ENCODE data around the gene FBN2. TPM values are rescaled to one million over a fixed set of nuclear protein-coding genes. Genes with fewer than 3 reads are reported as not detected.

The FBN2 gene
- total RNA-seq, 1 experiment from 2014 or later, result 0.22 TPM

DNA sequence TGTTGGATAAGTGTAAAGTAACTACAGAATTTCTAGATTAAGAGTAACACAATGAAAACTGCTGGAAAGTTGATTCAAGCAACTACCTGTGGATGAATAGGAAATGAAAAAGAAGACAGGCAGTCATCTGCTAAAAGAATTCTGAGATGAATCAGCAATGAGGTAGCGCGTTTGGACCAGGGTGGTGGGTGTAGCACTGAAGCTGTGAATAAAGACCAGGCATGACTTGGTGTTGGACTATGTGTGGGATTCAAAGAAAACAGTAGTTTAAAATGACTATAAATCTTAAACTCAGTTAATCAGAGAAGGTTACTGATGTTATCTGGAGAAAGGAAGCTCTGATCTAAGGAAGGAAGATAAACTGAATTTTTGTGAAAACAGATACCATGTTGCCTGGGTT is 159.8 kb downstream of the FBN2 start:
- Histone ChIP-seq H4K20me1 (ENCODE audit: insufficient read depth) (no peaks in the 10 kb centered on the region), H2AFZ (no peak overlapping the region), H3K9me3 (ENCODE audit: insufficient read depth, low read depth) (no peaks in the 10 kb centered on the region; the same call in 1 of the 2 replicates), H3F3A (ENCODE audit: insufficient read depth, low read depth) (no peaks in the 10 kb centered on the region), H3K36me3 (ENCODE audit: low read depth) (no peaks in the 10 kb centered on the region), H3K27me3 (ENCODE audit: insufficient read depth, low read depth) (no peaks in the 10 kb centered on the region), H3K27ac (no peak overlapping the region), H3K4me1 (replicated peaks; ENCODE audit: insufficient read depth) (no peaks in the 10 kb centered on the region), H3K4me2 (no peak overlapping the region), H3K79me2 (ENCODE audit: low read depth) (no peaks in the 10 kb centered on the region), H3K9me2 (ENCODE audit: insufficient read depth) (0 out of 2 replicates have a peak, but pooled peaks cover 4% of the 10 kb centered on the region), H3K4me3 (no peak overlapping the region)
- intact Hi-C loops (cut with micrococcal nuclease; ENCODE audit: unreplicated experiment), result no loop called here
- no TSS peak for BruUV-seq (replicated peaks)
- no peak for DNase-seq
- ChIA-PET POLR2A (ENCODE audit: unreplicated experiment) (no interaction called here), CTCF (no interaction called here)
- TF ChIP-seq, protein P1, sequence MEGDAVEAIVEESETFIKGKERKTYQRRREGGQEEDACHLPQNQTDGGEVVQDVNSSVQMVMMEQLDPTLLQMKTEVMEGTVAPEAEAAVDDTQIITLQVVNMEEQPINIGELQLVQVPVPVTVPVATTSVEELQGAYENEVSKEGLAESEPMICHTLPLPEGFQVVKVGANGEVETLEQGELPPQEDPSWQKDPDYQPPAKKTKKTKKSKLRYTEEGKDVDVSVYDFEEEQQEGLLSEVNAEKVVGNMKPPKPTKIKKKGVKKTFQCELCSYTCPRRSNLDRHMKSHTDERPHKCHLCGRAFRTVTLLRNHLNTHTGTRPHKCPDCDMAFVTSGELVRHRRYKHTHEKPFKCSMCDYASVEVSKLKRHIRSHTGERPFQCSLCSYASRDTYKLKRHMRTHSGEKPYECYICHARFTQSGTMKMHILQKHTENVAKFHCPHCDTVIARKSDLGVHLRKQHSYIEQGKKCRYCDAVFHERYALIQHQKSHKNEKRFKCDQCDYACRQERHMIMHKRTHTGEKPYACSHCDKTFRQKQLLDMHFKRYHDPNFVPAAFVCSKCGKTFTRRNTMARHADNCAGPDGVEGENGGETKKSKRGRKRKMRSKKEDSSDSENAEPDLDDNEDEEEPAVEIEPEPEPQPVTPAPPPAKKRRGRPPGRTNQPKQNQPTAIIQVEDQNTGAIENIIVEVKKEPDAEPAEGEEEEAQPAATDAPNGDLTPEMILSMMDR (conservative IDR thresholded peaks at IDR 0.05), result no peak
- TF ChIP-seq EZH2 (IDR thresholded peaks at IDR 0.05; ENCODE audit: low read depth), result no peak

DNA sequence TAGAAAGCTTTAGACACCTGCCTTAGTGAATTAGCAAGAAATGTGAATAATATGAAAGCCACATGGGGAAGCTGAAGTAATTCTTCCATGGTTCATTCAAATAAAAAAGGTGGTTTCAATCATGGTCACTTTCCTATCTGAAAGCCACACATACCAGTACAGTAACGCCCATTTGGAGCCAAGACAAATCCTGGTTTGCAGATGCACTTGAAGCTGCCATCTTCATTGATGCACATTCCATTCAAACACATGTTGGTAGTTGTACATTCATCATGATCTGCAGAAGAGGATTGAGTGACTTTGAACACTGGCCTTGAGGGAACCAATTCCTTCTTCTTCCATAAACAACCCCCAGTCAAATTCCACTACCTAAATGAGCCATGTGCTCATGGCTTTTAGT is 161.5 kb downstream of the FBN2 start:
- CTCF ChIA-PET, result no interaction called here

GRCh38 chr5:128366147-128366546 is 171.9 kb downstream of the FBN2 start:
- DNase-seq, result no peak
- no peaks in the 10 kb centered on the region for H3K36me3 ChIP-seq (ENCODE audit: low read depth)
- no peaks in the 10 kb centered on the region for H4K20me1 ChIP-seq (ENCODE audit: insufficient read depth)
- TF ChIP-seq, protein P1 (conservative IDR thresholded peaks at IDR 0.05), result no peak
- no peaks in the 10 kb centered on the region for H3K9me2 ChIP-seq (ENCODE audit: insufficient read depth)
- no peaks in the 10 kb centered on the region for H3K27me3 ChIP-seq (ENCODE audit: insufficient read depth, low read depth)
- intact Hi-C loops (cut with micrococcal nuclease; ENCODE audit: unreplicated experiment), result no loop called here
- POLR2A ChIA-PET (ENCODE audit: unreplicated experiment), result no interaction called here
- no peak overlapping the region for H2AFZ ChIP-seq
- no peaks in the 10 kb centered on the region for H3F3A ChIP-seq (ENCODE audit: insufficient read depth, low read depth)
- H3K4me3 ChIP-seq, result no peak overlapping the region
- no peaks in the 10 kb centered on the region for H3K79me2 ChIP-seq (ENCODE audit: low read depth)
- no peak overlapping the region for H3K27ac ChIP-seq
- H3K4me2 ChIP-seq, result no peak overlapping the region
- BruUV-seq (replicated peaks), result no TSS peak
- H3K9me3 ChIP-seq (ENCODE audit: insufficient read depth, low read depth), result no peaks in the 10 kb centered on the region
- CTCF ChIA-PET, result no interaction called here
- H3K4me1 ChIP-seq (replicated peaks; ENCODE audit: insufficient read depth), result no peaks in the 10 kb centered on the region

More for the DNA sequence above, 161.5 kb downstream of the FBN2 start:
- Histone ChIP-seq H3K4me2 (no peak overlapping the region), H3K4me3 (no peak overlapping the region), H2AFZ (no peak overlapping the region), H3K79me2 (ENCODE audit: low read depth) (no peaks in the 10 kb centered on the region), H3K27ac (no peak overlapping the region), H4K20me1 (ENCODE audit: insufficient read depth) (no peaks in the 10 kb centered on the region), H3F3A (ENCODE audit: insufficient read depth, low read depth) (no peaks in the 10 kb centered on the region), H3K27me3 (ENCODE audit: insufficient read depth, low read depth) (no peaks in the 10 kb centered on the region), H3K9me2 (ENCODE audit: insufficient read depth) (0 out of 2 replicates have a peak, but pooled peaks cover 4% of the 10 kb centered on the region), H3K36me3 (ENCODE audit: low read depth) (no peaks in the 10 kb centered on the region), H3K9me3 (ENCODE audit: insufficient read depth, low read depth) (no peaks in the 10 kb centered on the region; the same call in 1 of the 2 replicates), H3K4me1 (replicated peaks; ENCODE audit: insufficient read depth) (no peaks in the 10 kb centered on the region)
- DNase-seq, result no peak
- POLR2A ChIA-PET (ENCODE audit: unreplicated experiment), result no interaction called here
- TF ChIP-seq, protein P1 (conservative IDR thresholded peaks at IDR 0.05), result no peak
- no peak for TF ChIP-seq EZH2 (IDR thresholded peaks at IDR 0.05; ENCODE audit: low read depth)
- intact Hi-C loops (cut with micrococcal nuclease; ENCODE audit: unreplicated experiment), result no loop called here
- no TSS peak for BruUV-seq (replicated peaks)
